NCI-H2081 treated with DMSO at 0.1 percent for 48 hours (cell line): ENCODE measurements around the gene PRR15.
"Not testable (repeated sequence)": the region's sequence is repeated elsewhere in the genome, so short reads cannot be mapped to it uniquely, and the experiment has no call there.

Experiments used
- DNase-seq: peaks from one replicate; lab custom pipeline; 2025; lab: John Stamatoyannopoulos, UW

PRR15 gene

GRCh38 chr7:29563590-29564495, at the start of gene PRR15:
PRR15 (plus strand) TSS chr7:29563835; CDS start chr7:29566330, 2,495 bp downstream.
- no peak for DNase-seq

GRCh38 chr7:29516491-29516890, 47.1 kb upstream of the PRR15 start:
- no peak for DNase-seq

- DNase-seq = no peak
Measured at GRCh38 chr7:29518616-29519015, 45.0 kb upstream of the PRR15 start.

GRCh38 chr7:29523728-29524127, 39.9 kb upstream of the PRR15 start:
- no peak for DNase-seq

- DNase-seq = no peak
Measured at GRCh38 chr7:29527505-29528108, 36.0 kb upstream of the PRR15 start.

GRCh38 chr7:29528526-29528925, 35.1 kb upstream of the PRR15 start:
- DNase-seq = not testable (repeated sequence)

GRCh38 chr7:29538389-29538788, 25.2 kb upstream of the PRR15 start:
- DNase-seq = no peak

- DNase-seq = no peak
Measured at GRCh38 chr7:29539471-29539870, 24.2 kb upstream of the PRR15 start.

- no peak for DNase-seq
Measured at GRCh38 chr7:29547421-29547820, 16.2 kb upstream of the PRR15 start.

- DNase-seq = no peak
Measured at GRCh38 chr7:29548823-29549222, 14.8 kb upstream of the PRR15 start.

- DNase-seq = no peak
Measured at GRCh38 chr7:29552392-29552791, 11.2 kb upstream of the PRR15 start.

- no peak for DNase-seq
Measured at GRCh38 chr7:29555061-29555460, 8.6 kb upstream of the PRR15 start.

- DNase-seq = no peak
Measured at GRCh38 chr7:29556405-29557195, 7.0 kb upstream of the PRR15 start.

- DNase-seq = no peak
Measured at GRCh38 chr7:29557954-29558353, 5.7 kb upstream of the PRR15 start.

- DNase-seq = no peak
Measured at GRCh38 chr7:29561271-29561670, 2.4 kb upstream of the PRR15 start.

- DNase-seq = no peak
Measured at GRCh38 chr7:29562307-29562706, 1.3 kb upstream of the PRR15 start.

- DNase-seq = no peak
Measured at GRCh38 chr7:29564496-29565223, 1.0 kb downstream of the PRR15 start.

- DNase-seq = no peak
Measured at GRCh38 chr7:29565224-29565630, 1.6 kb downstream of the PRR15 start.

- DNase-seq = no peak
Measured at GRCh38 chr7:29565634-29565981, 2.0 kb downstream of the PRR15 start.

GRCh38 chr7:29565982-29566746, 2.5 kb downstream of the PRR15 start:
- no peak for DNase-seq

- no peak for DNase-seq
Measured at GRCh38 chr7:29567174-29567573, 3.5 kb downstream of the PRR15 start.
